CD14-positive monocyte (primary cell): ENCODE measurements around the gene TUBB4A. TPM values are rescaled to one million over a fixed set of nuclear protein-coding genes. Genes with fewer than 3 reads are reported as not detected.

Experiments
- DNase-seq, 3 donors: peaks; one replicate each; pipeline ENCODE4 v3.0.0-alpha.2; 2011 to 2022
- H2AFZ ChIP-seq: 2 replicates; pipeline ENCODE4 v1.6.0; 2012; ENCODE audit warnings: mild to moderate bottlenecking, low read depth, low read length, inconsistent platforms; ENCODE audit not compliant: insufficient read depth, poor library complexity, severe bottlenecking
- H3K27ac ChIP-seq, 2 donors: 1 replicate in 1 of 2; 2 replicates in 1 of 2; pipeline ENCODE4 v1.5.1; 2012 to 2013; ENCODE audit warnings: low read length in 2 of 2, control low read depth in 1 of 2, inconsistent platforms in 1 of 2, low read depth in 1 of 2, mild to moderate bottlenecking in 1 of 2
- H3K27me3 ChIP-seq, 2 donors: one replicate each; pipeline versions ENCODE4 v1.6.0 to v1.6.1; 2011 to 2013; ENCODE audit warnings: low read length in 2 of 2; ENCODE audit not compliant: control insufficient read depth in 2 of 2, insufficient read depth in 2 of 2
- H3K36me3 ChIP-seq, 2 donors: replicated peaks in 1 of 2; 1 replicate in 1 of 2; 2 replicates in 1 of 2; pipeline versions ENCODE4 v1.5.1 to v1.6.1; 2012 to 2013; ENCODE audit warnings: low read length in 2 of 2, control low read depth in 1 of 2, inconsistent platforms in 1 of 2, mild to moderate bottlenecking in 1 of 2; ENCODE audit not compliant: insufficient read depth in 2 of 2, control insufficient read depth in 1 of 2
- H3K4me1 ChIP-seq, 2 donors: 1 replicate in 1 of 2; 2 replicates in 1 of 2; pipeline versions ENCODE4 v1.5.1 to v1.6.1; 2012 to 2013; ENCODE audit warnings: low read length in 2 of 2, control low read depth in 1 of 2, inconsistent platforms in 1 of 2, mild to moderate bottlenecking in 1 of 2, moderate library complexity in 1 of 2; ENCODE audit not compliant: insufficient read depth in 2 of 2, control insufficient read depth in 1 of 2
- H3K4me2 ChIP-seq: replicated peaks from 2 replicates; pipeline ENCODE3; 2012; ENCODE audit warnings: low read length, moderate library complexity, mild to moderate bottlenecking; ENCODE audit not compliant: poor library complexity, severe bottlenecking; ENCODE audit errors: extremely low read depth
- H3K4me3 ChIP-seq, 3 experiments: fragments of 200-600 bp in 1 of 3; sonication (generic) in 1 of 3; replicated peaks in 1 of 3; 1 replicate in 2 of 3; 2 replicates in 1 of 3; pipeline ENCODE4 v1.5.1; 2011 to 2013; ENCODE audit warnings: low read length in 3 of 3, mild to moderate bottlenecking in 3 of 3, control low read depth in 2 of 3, low read depth in 2 of 3, inconsistent platforms in 1 of 3, moderate library complexity in 1 of 3
- H3K79me2 ChIP-seq: 2 replicates; pipeline ENCODE4 v1.6.0; 2012; ENCODE audit warnings: mild to moderate bottlenecking, control low read depth, inconsistent platforms, low read length, moderate library complexity; ENCODE audit not compliant: insufficient read depth
- H3K9ac ChIP-seq: 2 replicates; pipeline ENCODE4 v1.6.0; 2017; ENCODE audit warnings: low read length, mild to moderate bottlenecking; ENCODE audit not compliant: insufficient read depth, poor library complexity, severe bottlenecking
- H3K9me3 ChIP-seq, 2 donors: replicated peaks in 1 of 2; 1 replicate in 1 of 2; 2 replicates in 1 of 2; pipeline versions ENCODE4 v1.5.1 to v1.6.1; 2012 to 2013; ENCODE audit warnings: low read length in 2 of 2, control low read depth in 1 of 2; ENCODE audit not compliant: control insufficient read depth in 1 of 2, insufficient read depth in 1 of 2
- H4K20me1 ChIP-seq: 2 replicates; pipeline ENCODE4 v1.6.0; 2012; ENCODE audit warnings: mild to moderate bottlenecking, low read length, control low read depth, moderate library complexity; ENCODE audit not compliant: insufficient read depth
- H3K27ac Mint-ChIP-seq, 7 donors: one replicate each; pipeline ENCODE4 v1.8.0; 2020; ENCODE audit warnings: mild to moderate bottlenecking in 7 of 7, mixed read lengths in 7 of 7, moderate library complexity in 6 of 7, inconsistent platforms in 2 of 7
- H3K27me3 Mint-ChIP-seq, 3 donors: one replicate each; pipeline ENCODE4 v1.8.0; 2021 to 2022; ENCODE audit warnings: low read depth in 3 of 3, mild to moderate bottlenecking in 3 of 3, mixed read lengths in 3 of 3, moderate library complexity in 3 of 3, inconsistent platforms in 1 of 3
- H3K36me3 Mint-ChIP-seq, 2 donors: one replicate each; pipeline ENCODE4 v1.8.0; 2020; ENCODE audit warnings: mixed read lengths in 2 of 2, inconsistent platforms in 1 of 2, mild to moderate bottlenecking in 1 of 2
- H3K4me1 Mint-ChIP-seq: one replicate; pipeline ENCODE4 v1.8.0; 2020; ENCODE audit warnings: mild to moderate bottlenecking, mixed read lengths
- H3K4me3 Mint-ChIP-seq, 2 donors: one replicate each; pipeline ENCODE4 v1.8.0; 2020; ENCODE audit warnings: mild to moderate bottlenecking in 2 of 2, mixed read lengths in 2 of 2, moderate library complexity in 1 of 2
- H3K9me3 Mint-ChIP-seq, 7 donors: one replicate each; pipeline ENCODE4 v1.8.0; 2020 to 2022; ENCODE audit warnings: mixed read lengths in 7 of 7, mild to moderate bottlenecking in 6 of 7, moderate library complexity in 6 of 7, inconsistent platforms in 2 of 7
- WGBS: methylation state at CpG from one replicate; pipeline ENCODE4 v1.1.5; 2013; ENCODE audit warnings: missing lambda C conversion rate; ENCODE audit not compliant: insufficient coverage; 5-methylcytosine and 5-hydroxymethylcytosine counted together
- intact Hi-C, 2 donors: fragments of 100-400 bp; cut with micrococcal nuclease; formaldehyde crosslinking; loops; one replicate each; pipeline versions ENCODE4 v1.15.0 to v1.15.1; 2023
- polyA plus RNA-seq, 3 donors: library from polyadenylated mRNA; depleted of rRNA in 1 of 3; unstranded in 2 of 3; stranded (reverse) in 1 of 3; fragments of 300-500 nt in 2 of 3; fragments of >200 nt in 1 of 3; fragmentation: Illumina TruSeq in 2 of 3; gene quantifications; 1 replicate in 2 of 3; 2 replicates in 1 of 3; pipeline ENCODE4 v1.2.3, GENCODE V29; 2012 to 2021
- TF ChIP-seq, protein P1 (sequence below): fragments of 200-600 bp; IDR thresholded peaks from one replicate; pipeline ENCODE4 v1.8.0; 2022; ENCODE audit warnings: antibody characterized with exemption, mild to moderate bottlenecking

Gene TUBB4A
- polyA plus RNA-seq, 3 donors = 0.16 TPM; not detected in 2

DNA sequence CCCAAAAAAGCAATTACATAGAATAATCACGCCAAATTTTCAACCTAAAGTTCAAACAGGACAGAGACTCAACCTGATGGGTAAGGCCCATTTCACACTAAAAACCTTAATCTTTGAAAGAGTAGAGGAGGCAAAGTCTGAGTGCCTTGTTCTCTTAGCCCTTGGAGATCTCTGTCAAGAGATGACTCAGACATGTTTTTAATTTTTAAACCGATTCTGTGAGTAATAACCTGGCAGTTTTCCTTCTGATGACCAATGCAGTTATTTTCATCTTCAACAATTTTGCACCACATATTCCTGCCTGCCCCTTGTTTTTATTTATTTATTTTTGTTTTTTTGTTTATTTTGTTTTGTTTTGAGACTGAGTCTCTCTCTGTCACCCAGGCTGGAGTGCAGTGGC lies 17.2 kb upstream of the TUBB4A start:
- intact Hi-C loops = loop anchor here (10.0 kb wide), 1 partner anchor 246 kb away; the partner anchor contains the start of gene SH2D3A (in 2 of the 2)

DNA sequence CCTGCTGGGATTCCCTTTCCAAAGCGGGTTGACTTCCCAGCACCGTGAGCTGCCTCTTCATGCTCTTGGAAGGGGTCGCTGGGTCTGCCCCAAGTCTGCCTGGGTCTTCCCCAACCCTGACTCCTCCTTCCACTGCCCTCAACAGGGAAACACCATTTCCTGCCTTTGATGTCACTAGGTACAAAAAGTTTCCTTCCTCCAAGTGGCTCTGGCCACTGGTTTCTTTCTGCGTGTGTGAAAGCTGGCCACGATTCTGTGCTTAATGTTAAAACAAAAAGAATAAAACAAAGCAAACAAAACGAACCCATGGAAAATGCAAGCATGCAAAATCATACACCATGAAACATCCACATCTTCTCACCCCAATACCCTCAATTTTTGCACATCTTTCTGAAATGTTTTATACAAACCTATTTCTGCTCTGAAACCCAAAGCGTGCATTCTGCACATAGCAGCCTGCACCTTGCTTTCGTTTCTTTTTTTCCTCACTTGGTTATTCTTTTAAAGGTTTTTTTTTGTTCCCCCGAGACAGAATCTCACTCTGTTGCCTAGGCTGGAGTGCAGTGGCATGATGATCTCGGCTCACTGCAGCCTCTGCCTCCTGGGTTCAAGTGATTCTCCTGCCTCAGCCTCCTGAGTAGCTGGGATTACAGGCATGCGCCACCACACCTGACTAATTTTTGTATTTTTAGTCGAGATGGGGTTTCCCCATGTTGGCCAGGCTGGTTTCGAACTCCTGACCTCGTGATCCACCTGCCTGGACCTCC lies 16.2 kb upstream of the TUBB4A start:
- H4K20me1 ChIP-seq = no peaks in the 10 kb centered on the region
- Mint-ChIP-seq H3K36me3 (no peaks in the 10 kb centered on the region), H3K27ac (peak overlapping the region in 1 of 7 donors; percentile 21), H3K9me3 (peaks cover 0 to 4% (median 1%) of the 10 kb centered on the region in 7 donors), H3K4me1 (peaks cover 34% of the 10 kb centered on the region), H3K4me3 (peak overlapping the region in 1 of 2 donors; percentile 44), H3K27me3 (peaks cover 5 to 27% (median 18%) of the 10 kb centered on the region in 3 donors)
- H3K27me3 ChIP-seq = no peaks in the 10 kb centered on the region
- 29% methylated on average over 8 of the region's 14 CpGs for WGBS
- H3K9ac ChIP-seq = no peak overlapping the region
- no peaks in the 10 kb centered on the region for H3K9me3 ChIP-seq
- peak overlapping the region; percentile 50 for H2AFZ ChIP-seq
- H3K4me3 ChIP-seq = no peak overlapping the region
- H3K4me1 ChIP-seq = peaks cover 27 to 39% of the 10 kb centered on the region in 2 donors
- H3K79me2 ChIP-seq = no peaks in the 10 kb centered on the region
- no peak overlapping the region for H3K27ac ChIP-seq
- no peak overlapping the region for H3K4me2 ChIP-seq
- TF ChIP-seq, protein P1, sequence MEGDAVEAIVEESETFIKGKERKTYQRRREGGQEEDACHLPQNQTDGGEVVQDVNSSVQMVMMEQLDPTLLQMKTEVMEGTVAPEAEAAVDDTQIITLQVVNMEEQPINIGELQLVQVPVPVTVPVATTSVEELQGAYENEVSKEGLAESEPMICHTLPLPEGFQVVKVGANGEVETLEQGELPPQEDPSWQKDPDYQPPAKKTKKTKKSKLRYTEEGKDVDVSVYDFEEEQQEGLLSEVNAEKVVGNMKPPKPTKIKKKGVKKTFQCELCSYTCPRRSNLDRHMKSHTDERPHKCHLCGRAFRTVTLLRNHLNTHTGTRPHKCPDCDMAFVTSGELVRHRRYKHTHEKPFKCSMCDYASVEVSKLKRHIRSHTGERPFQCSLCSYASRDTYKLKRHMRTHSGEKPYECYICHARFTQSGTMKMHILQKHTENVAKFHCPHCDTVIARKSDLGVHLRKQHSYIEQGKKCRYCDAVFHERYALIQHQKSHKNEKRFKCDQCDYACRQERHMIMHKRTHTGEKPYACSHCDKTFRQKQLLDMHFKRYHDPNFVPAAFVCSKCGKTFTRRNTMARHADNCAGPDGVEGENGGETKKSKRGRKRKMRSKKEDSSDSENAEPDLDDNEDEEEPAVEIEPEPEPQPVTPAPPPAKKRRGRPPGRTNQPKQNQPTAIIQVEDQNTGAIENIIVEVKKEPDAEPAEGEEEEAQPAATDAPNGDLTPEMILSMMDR = no peak
- DNase-seq = peak in 1 of 3 donors; percentile 55
- no peaks in the 10 kb centered on the region for H3K36me3 ChIP-seq
- intact Hi-C loops = loop anchor here (10.0 kb wide), 1 partner anchor 246 kb away; the partner anchor contains the start of gene SH2D3A (in 2 of the 2)

More for the DNA sequence above, 17.2 kb upstream of the TUBB4A start:
- Histone ChIP-seq H3K27me3 (no peaks in the 10 kb centered on the region), H3K4me3 (no peak overlapping the region), H3K4me2 (no peak overlapping the region), H3K36me3 (no peaks in the 10 kb centered on the region), H2AFZ (no peak overlapping the region), H3K9ac (no peak overlapping the region), H3K9me3 (no peaks in the 10 kb centered on the region), H3K4me1 (peaks cover 27 to 39% of the 10 kb centered on the region in 2 donors), H3K79me2 (no peaks in the 10 kb centered on the region), H4K20me1 (no peaks in the 10 kb centered on the region), H3K27ac (no peak overlapping the region)
- no peak for DNase-seq
- H3K4me3 Mint-ChIP-seq = peak overlapping the region in 1 of 2 donors; percentile 44
- H3K4me1 Mint-ChIP-seq = peaks cover 34% of the 10 kb centered on the region
- TF ChIP-seq, protein P1 = no peak
- H3K9me3 Mint-ChIP-seq = peaks cover 0 to 4% (median 1%) of the 10 kb centered on the region in 7 donors
- no peak overlapping the region for H3K27ac Mint-ChIP-seq
- peaks cover 5 to 29% (median 18%) of the 10 kb centered on the region in 3 donors for H3K27me3 Mint-ChIP-seq
- H3K36me3 Mint-ChIP-seq = no peaks in the 10 kb centered on the region
- no CpG with 5 or more reads among the region's 2 CpGs for WGBS
